Measurements from ENCODE around the gene RNF144A.

RNF144A gene

DNA sequence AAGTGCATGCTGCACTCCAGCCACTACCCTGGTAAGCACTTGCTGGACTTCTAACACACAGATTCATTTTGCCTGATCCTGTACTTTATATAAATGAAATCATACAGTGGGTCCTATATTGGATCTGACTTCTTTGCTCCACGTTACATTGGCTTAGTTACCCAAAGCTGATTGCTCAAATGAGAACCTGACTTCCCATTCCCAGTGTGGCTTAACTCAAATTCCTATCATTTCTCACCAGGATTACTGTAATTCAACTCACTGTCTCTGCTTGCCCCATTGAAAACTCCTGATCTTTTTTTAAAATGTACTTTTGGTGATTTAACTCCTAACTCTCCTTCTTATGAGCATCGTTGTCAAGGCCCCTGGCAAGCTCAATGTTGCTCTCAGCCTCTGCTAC lies 38.2 kb upstream of the RNF144A start:
- H3K4me3 ChIP-seq (ENCODE audit: low read length), result no peak overlapping the region
- TF ChIP-seq, protein P1, sequence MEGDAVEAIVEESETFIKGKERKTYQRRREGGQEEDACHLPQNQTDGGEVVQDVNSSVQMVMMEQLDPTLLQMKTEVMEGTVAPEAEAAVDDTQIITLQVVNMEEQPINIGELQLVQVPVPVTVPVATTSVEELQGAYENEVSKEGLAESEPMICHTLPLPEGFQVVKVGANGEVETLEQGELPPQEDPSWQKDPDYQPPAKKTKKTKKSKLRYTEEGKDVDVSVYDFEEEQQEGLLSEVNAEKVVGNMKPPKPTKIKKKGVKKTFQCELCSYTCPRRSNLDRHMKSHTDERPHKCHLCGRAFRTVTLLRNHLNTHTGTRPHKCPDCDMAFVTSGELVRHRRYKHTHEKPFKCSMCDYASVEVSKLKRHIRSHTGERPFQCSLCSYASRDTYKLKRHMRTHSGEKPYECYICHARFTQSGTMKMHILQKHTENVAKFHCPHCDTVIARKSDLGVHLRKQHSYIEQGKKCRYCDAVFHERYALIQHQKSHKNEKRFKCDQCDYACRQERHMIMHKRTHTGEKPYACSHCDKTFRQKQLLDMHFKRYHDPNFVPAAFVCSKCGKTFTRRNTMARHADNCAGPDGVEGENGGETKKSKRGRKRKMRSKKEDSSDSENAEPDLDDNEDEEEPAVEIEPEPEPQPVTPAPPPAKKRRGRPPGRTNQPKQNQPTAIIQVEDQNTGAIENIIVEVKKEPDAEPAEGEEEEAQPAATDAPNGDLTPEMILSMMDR (conservative IDR thresholded peaks at IDR 0.05; ENCODE audit: low read length), result no peak
- no peak for DNase-seq (ENCODE audit: low read depth)

DNA sequence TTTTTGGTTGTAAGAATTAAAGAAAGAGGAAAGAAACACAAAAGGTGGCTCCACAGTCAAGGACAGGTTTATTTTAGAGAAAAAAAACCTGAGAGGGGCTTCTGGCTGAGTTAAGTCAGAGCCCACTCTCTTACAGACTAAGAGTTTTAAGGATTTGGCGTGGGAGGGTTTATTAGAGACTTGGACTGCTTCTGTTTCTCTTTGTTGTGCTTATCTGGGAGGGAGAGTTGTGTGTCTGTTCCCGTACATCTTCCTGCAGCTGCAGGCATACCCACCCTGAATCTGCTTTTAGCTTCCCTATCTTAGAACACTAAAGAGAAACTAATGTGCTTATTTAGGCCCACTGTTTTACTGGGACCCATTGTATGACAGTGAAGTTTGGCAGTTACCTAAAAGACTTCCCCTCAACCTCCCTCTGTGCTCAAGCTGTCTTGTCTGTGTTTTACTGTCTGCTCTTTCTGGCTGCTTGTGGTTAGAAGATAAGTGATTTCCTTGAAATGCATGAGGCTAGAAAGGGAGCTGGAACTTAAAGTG lies 36.9 kb upstream of the RNF144A start:
- no peak overlapping the region for H3K4me3 ChIP-seq (ENCODE audit: low read length)
- no peak for DNase-seq (ENCODE audit: low read depth)
- TF ChIP-seq, protein P1 (conservative IDR thresholded peaks at IDR 0.05; ENCODE audit: low read length), result no peak

DNA sequence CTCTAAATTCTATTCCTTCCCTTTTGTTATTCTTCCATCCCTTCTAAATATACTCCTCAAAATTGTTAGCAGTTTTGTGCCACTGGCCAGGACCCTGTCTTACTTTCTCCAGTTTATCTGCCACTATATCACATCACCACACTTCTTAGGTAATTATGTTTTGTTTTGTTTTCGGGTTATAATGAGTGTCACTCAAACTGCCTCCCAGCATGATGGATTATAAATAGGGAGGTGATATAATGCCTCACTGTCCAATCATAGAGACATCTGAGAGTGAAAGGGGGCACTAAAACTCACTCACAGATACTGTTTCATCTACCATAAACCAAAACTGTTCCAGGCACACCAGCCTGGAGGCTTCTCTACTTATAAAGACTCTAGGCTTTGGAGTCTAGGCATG lies 36.2 kb upstream of the RNF144A start:
- no peak for DNase-seq (ENCODE audit: low read depth)
- H3K4me3 ChIP-seq (ENCODE audit: low read length), result no peak overlapping the region
- TF ChIP-seq, protein P1 (conservative IDR thresholded peaks at IDR 0.05; ENCODE audit: low read length), result no peak

DNA sequence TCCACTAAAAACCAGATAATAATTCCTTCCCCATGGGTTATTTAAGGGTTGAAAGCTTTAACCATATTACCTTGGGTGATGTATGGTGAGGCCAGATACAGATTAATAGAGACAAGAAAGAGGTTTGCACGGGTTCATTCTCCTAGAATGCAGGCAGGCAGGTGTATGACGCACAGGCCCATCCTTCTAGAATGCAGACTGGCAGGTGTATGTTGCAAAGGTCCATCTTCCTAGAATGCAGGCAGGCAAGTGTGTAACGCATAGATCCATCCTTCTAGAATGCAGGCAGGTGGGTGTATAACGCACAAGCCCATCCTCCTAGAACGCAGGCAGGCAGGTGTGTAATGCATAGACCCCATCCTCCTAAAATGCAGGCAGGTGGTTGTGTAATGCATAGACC lies 35.7 kb upstream of the RNF144A start:
- no peak for DNase-seq (ENCODE audit: low read depth)
- TF ChIP-seq, protein P1 (conservative IDR thresholded peaks at IDR 0.05; ENCODE audit: low read length), result no peak
- H3K4me3 ChIP-seq (ENCODE audit: low read length), result no peak overlapping the region

DNA sequence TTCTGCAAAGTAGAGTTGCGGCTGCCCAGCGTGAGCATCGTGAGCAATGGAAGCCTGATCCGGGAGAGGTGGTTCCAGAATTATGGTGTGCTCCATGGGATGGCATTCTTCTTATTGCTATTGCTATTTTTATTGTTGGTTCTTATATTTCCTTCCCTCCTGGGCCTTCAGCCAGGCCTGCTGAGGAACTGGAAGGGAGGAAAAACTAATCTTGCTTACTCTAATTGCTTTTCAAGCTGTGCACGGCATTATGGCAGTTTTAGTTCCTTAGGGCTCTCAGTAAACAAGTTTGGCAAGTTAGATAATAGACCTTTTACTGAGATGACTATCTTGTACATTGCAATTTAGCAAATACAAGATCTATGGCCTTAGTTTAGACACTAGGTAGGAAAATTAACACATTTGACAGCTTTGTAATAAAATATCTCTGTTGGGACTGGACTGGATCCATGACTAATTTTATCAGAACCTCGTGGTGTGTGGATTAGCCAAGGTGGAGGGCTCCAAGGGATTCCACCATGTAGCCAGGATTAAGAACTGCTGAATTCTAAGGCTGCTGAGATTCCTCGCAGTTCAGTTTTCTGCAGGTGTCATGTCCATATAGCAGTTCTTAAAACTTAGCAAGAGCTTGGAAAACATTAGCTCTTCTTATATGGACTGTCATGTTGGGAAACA lies 33.6 kb upstream of the RNF144A start:
- no peak for DNase-seq (ENCODE audit: low read depth)
- TF ChIP-seq, protein P1 (conservative IDR thresholded peaks at IDR 0.05; ENCODE audit: low read length), result no peak
- H3K4me3 ChIP-seq (ENCODE audit: low read length), result no peak overlapping the region

DNA sequence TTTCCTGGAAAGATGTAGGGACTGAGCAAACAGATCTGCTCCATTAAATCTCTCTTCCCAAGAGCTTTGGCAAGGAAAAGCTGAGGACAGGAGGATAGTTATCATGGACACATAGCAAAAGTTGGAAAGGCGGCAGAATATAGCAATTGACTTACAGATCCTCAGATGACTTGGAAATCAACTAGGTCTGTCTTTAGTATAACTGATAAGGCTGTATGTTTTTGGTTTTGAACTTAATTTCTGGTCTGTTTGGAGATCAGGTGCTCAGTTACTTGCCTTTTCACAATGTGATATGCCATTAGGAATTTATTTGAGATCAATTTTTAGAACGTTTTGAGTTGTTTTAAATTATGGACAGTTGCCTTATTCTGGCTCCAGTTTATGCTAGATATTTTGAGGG lies 31.7 kb upstream of the RNF144A start:
- TF ChIP-seq, protein P1 (conservative IDR thresholded peaks at IDR 0.05; ENCODE audit: low read length), result no peak
- DNase-seq (ENCODE audit: low read depth), result no peak
- no peak overlapping the region for H3K4me3 ChIP-seq (ENCODE audit: low read length)

DNA sequence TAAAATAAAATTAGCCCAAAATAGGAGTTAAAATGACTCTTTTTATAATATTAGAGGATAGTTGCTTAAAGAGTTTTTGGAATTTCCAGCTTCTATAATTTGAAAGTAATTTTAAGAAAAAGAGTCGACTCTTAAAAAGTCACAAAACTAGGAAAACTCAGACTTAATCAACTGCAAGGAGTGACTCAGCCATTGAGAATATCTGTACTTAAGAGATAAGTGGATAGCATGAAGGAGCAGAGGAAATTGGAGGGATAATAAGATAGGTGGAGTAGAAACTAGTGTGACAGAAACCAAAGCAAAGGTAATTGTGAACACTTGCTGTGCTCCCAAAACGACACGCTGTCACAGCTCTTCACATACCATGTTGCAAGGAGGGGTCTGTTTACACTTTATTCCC lies 31.2 kb upstream of the RNF144A start:
- no peak for DNase-seq (ENCODE audit: low read depth)
- H3K4me3 ChIP-seq (ENCODE audit: low read length), result no peak overlapping the region
- TF ChIP-seq, protein P1 (conservative IDR thresholded peaks at IDR 0.05; ENCODE audit: low read length), result no peak
